ENCODE results near the gene SLC1A2. TPM values are rescaled to one million over a fixed set of nuclear protein-coding genes. Genes with fewer than 3 reads are reported as not detected.
A peak's percentile ranks its signal among the peaks of the same experiment; 100 is the strongest.

The SLC1A2 gene
- polyA plus RNA-seq, 4 donors, result 0.14 to 0.64 (median 0.42) TPM

GRCh38 chr11:35414311-35414710 lies 5.0 kb downstream of the SLC1A2 start:
- no peak for DNase-seq (ENCODE audit: low read depth in 4 of 4, low spot score in 3 of 4)

- no peak for DNase-seq (ENCODE audit: low read depth in 4 of 4, low spot score in 3 of 4)
Observed at GRCh38 chr11:35413598-35413997, 5.8 kb downstream of the SLC1A2 start.

GRCh38 chr11:35412285-35412684 lies 7.1 kb downstream of the SLC1A2 start:
- no peak for DNase-seq (ENCODE audit: low read depth in 4 of 4, low spot score in 3 of 4)

- no peak for DNase-seq (ENCODE audit: low read depth in 4 of 4, low spot score in 3 of 4)
Observed at GRCh38 chr11:35407041-35407440, 12.3 kb downstream of the SLC1A2 start.

- DNase-seq (ENCODE audit: low read depth in 4 of 4, low spot score in 3 of 4), result no peak
Observed at GRCh38 chr11:35404388-35404775, 15.0 kb downstream of the SLC1A2 start.

GRCh38 chr11:35403765-35404387 lies 15.5 kb downstream of the SLC1A2 start:
- DNase-seq (ENCODE audit: low read depth in 4 of 4, low spot score in 3 of 4), result no peak

- DNase-seq (ENCODE audit: low read depth in 4 of 4, low spot score in 3 of 4), result no peak
Observed at GRCh38 chr11:35402751-35403660, 16.4 kb downstream of the SLC1A2 start.

- no peak for DNase-seq (ENCODE audit: low read depth in 4 of 4, low spot score in 3 of 4)
Observed at GRCh38 chr11:35398881-35399280, 20.5 kb downstream of the SLC1A2 start.

GRCh38 chr11:35394941-35395340 lies 24.4 kb downstream of the SLC1A2 start:
- DNase-seq (ENCODE audit: low read depth in 4 of 4, low spot score in 3 of 4), result no peak

- DNase-seq (ENCODE audit: low read depth in 4 of 4, low spot score in 3 of 4), result no peak
Observed at GRCh38 chr11:35393098-35393497, 26.3 kb downstream of the SLC1A2 start.

GRCh38 chr11:35391922-35392688 lies 27.3 kb downstream of the SLC1A2 start:
- peak; percentile 43 to 64 (median 53) for DNase-seq (ENCODE audit: low read depth in 4 of 4, low spot score in 3 of 4)

- DNase-seq (ENCODE audit: low read depth in 4 of 4, low spot score in 3 of 4), result no peak
Observed at GRCh38 chr11:35390737-35391682, 28.3 kb downstream of the SLC1A2 start.

GRCh38 chr11:35389897-35390465 lies 29.4 kb downstream of the SLC1A2 start:
- no peak for DNase-seq (ENCODE audit: low read depth in 4 of 4, low spot score in 3 of 4)

GRCh38 chr11:35389112-35389511 lies 30.2 kb downstream of the SLC1A2 start:
- DNase-seq (ENCODE audit: low read depth in 4 of 4, low spot score in 3 of 4), result no peak

GRCh38 chr11:35388061-35388460 lies 31.3 kb downstream of the SLC1A2 start:
- DNase-seq (ENCODE audit: low read depth in 4 of 4, low spot score in 3 of 4), result no peak

- DNase-seq (ENCODE audit: low read depth in 4 of 4, low spot score in 3 of 4), result no peak
Observed at GRCh38 chr11:35387111-35387982, 32.0 kb downstream of the SLC1A2 start.

GRCh38 chr11:35383953-35384352 lies 35.4 kb downstream of the SLC1A2 start:
- DNase-seq (ENCODE audit: low read depth in 4 of 4, low spot score in 3 of 4), result no peak

- DNase-seq (ENCODE audit: low read depth in 4 of 4, low spot score in 3 of 4), result no peak
Observed at GRCh38 chr11:35381709-35382322, 37.5 kb downstream of the SLC1A2 start.
